HEK293 (cell line): Measurements from ENCODE around the gene NEURL1.

Experiments
- ELK4 ChIP-seq: IDR thresholded peaks from 2 replicates; pipeline ENCODE4 v1.6.1; 2011; ENCODE audit warnings: mild to moderate bottlenecking, low read depth, low read length, borderline replicate concordance
- FEZF1 ChIP-seq: fragments of 450-650 bp; formaldehyde crosslinking; IDR thresholded peaks from 2 replicates; pipeline ENCODE4 v1.5.1; 2016; ENCODE audit warnings: missing biosample characterization, missing genetic modification characterization
- GLI4 ChIP-seq: fragments of 450-650 bp; formaldehyde crosslinking; IDR thresholded peaks from 2 replicates; pipeline ENCODE4 v1.5.1; 2016; ENCODE audit warnings: missing biosample characterization, missing genetic modification characterization
- GLIS2 ChIP-seq: fragments of 450-650 bp; formaldehyde crosslinking; IDR thresholded peaks from 2 replicates; pipeline ENCODE4 v1.5.1; 2016; ENCODE audit warnings: missing biosample characterization, missing genetic modification characterization
- IKZF3 ChIP-seq: fragments of 450-650 bp; IDR thresholded peaks from 2 replicates; pipeline ENCODE4 v1.5.0; 2018; ENCODE audit warnings: missing biosample characterization, mild to moderate bottlenecking, missing genetic modification characterization, moderate library complexity
- KLF1 ChIP-seq: fragments of 450-650 bp; formaldehyde crosslinking; IDR thresholded peaks from 2 replicates; pipeline ENCODE4 v1.5.1; 2016; ENCODE audit warnings: missing biosample characterization, missing genetic modification characterization
- KLF16 ChIP-seq: fragments of 450-650 bp; formaldehyde crosslinking; IDR thresholded peaks from 2 replicates; pipeline ENCODE4 v1.5.1; 2017; ENCODE audit warnings: missing biosample characterization, missing genetic modification characterization
- PRDM4 ChIP-seq: fragments of 450-650 bp; formaldehyde crosslinking; IDR thresholded peaks from 2 replicates; pipeline ENCODE4 v1.5.1; 2017; ENCODE audit warnings: missing biosample characterization, missing genetic modification characterization
- ZBTB17 ChIP-seq: fragments of 450-650 bp; formaldehyde crosslinking; IDR thresholded peaks from 2 replicates; pipeline ENCODE4 v1.5.1; 2016; ENCODE audit warnings: missing biosample characterization, missing genetic modification characterization
- ZBTB49 ChIP-seq: fragments of 450-650 bp; formaldehyde crosslinking; IDR thresholded peaks from 2 replicates; pipeline ENCODE4 v1.5.1; 2016; ENCODE audit warnings: missing biosample characterization, missing genetic modification characterization, low read depth
- ZEB2 ChIP-seq: fragments of 450-650 bp; formaldehyde crosslinking; IDR thresholded peaks from 2 replicates; pipeline ENCODE4 v1.5.1; 2016; ENCODE audit warnings: missing biosample characterization, missing genetic modification characterization
- ZFHX2 ChIP-seq: fragments of 450-650 bp; formaldehyde crosslinking; conservative IDR thresholded peaks from 2 replicates; pipeline ENCODE4 v1.5.1; 2016; ENCODE audit warnings: missing biosample characterization, missing genetic modification characterization
- ZIC2 ChIP-seq: fragments of 450-650 bp; formaldehyde crosslinking; IDR thresholded peaks from 2 replicates; pipeline ENCODE4 v1.5.1; 2016; ENCODE audit warnings: missing biosample characterization, missing genetic modification characterization
- ZNF184 ChIP-seq: fragments of 450-650 bp; IDR thresholded peaks from 2 replicates; pipeline ENCODE4 v1.5.1; 2018; ENCODE audit warnings: missing biosample characterization, mild to moderate bottlenecking, missing genetic modification characterization
- ZNF239 ChIP-seq: fragments of 450-650 bp; formaldehyde crosslinking; IDR thresholded peaks from 2 replicates; pipeline ENCODE4 v1.5.1; 2016; ENCODE audit warnings: missing biosample characterization, missing genetic modification characterization
- ZNF324 ChIP-seq: fragments of 450-650 bp; formaldehyde crosslinking; IDR thresholded peaks from 2 replicates; pipeline ENCODE4 v1.5.1; 2016; ENCODE audit warnings: missing biosample characterization, missing genetic modification characterization
- ZNF423 ChIP-seq: fragments of 450-650 bp; formaldehyde crosslinking; IDR thresholded peaks from 2 replicates; pipeline ENCODE4 v1.5.1; 2016; ENCODE audit warnings: missing biosample characterization, missing genetic modification characterization
- ZNF555 ChIP-seq: fragments of 450-650 bp; formaldehyde crosslinking; conservative IDR thresholded peaks from 2 replicates; pipeline ENCODE4 v1.5.1; 2017; ENCODE audit warnings: missing biosample characterization, mild to moderate bottlenecking, missing genetic modification characterization, inconsistent platforms
- ZNF610 ChIP-seq: fragments of 450-650 bp; formaldehyde crosslinking; IDR thresholded peaks from 2 replicates; pipeline ENCODE4 v1.5.1; 2016; ENCODE audit warnings: missing biosample characterization, missing genetic modification characterization, borderline replicate concordance
- ZNF621 ChIP-seq: fragments of 450-650 bp; formaldehyde crosslinking; IDR thresholded peaks from 2 replicates; pipeline ENCODE4 v1.5.1; 2017; ENCODE audit warnings: missing biosample characterization, missing genetic modification characterization
- ZNF792 ChIP-seq: fragments of 450-650 bp; formaldehyde crosslinking; IDR thresholded peaks from 2 replicates; pipeline ENCODE4 v1.5.1; 2016; ENCODE audit warnings: missing biosample characterization, missing genetic modification characterization
- TF ChIP-seq, protein P1 (sequence below): fragments of 450-650 bp; formaldehyde crosslinking; IDR thresholded peaks from 2 replicates; pipeline ENCODE4 v1.5.1; 2017; ENCODE audit warnings: missing biosample characterization, missing genetic modification characterization
- TF ChIP-seq, protein P2 (sequence below): fragments of 450-650 bp; formaldehyde crosslinking; IDR thresholded peaks from 2 replicates; pipeline ENCODE4 v1.5.1; 2016; ENCODE audit warnings: missing biosample characterization, missing genetic modification characterization
- TF ChIP-seq, protein P3 (sequence below): sonication (generic); formaldehyde crosslinking; IDR thresholded peaks from 2 replicates; pipeline ENCODE4 v1.8.1; 2022; ENCODE audit warnings: mild to moderate bottlenecking, moderate library complexity, missing genetic modification reagents
- TF ChIP-seq, protein P4 (sequence below): fragments of 450-650 bp; IDR thresholded peaks from 2 replicates; pipeline ENCODE4 v1.5.1; 2018; ENCODE audit warnings: missing biosample characterization, missing genetic modification characterization
- TF ChIP-seq, protein P5 (sequence below): fragments of 450-650 bp; formaldehyde crosslinking; IDR thresholded peaks from 2 replicates; pipeline ENCODE4 v1.5.1; 2017; ENCODE audit warnings: missing biosample characterization, missing genetic modification characterization

The NEURL1 gene

DNA sequence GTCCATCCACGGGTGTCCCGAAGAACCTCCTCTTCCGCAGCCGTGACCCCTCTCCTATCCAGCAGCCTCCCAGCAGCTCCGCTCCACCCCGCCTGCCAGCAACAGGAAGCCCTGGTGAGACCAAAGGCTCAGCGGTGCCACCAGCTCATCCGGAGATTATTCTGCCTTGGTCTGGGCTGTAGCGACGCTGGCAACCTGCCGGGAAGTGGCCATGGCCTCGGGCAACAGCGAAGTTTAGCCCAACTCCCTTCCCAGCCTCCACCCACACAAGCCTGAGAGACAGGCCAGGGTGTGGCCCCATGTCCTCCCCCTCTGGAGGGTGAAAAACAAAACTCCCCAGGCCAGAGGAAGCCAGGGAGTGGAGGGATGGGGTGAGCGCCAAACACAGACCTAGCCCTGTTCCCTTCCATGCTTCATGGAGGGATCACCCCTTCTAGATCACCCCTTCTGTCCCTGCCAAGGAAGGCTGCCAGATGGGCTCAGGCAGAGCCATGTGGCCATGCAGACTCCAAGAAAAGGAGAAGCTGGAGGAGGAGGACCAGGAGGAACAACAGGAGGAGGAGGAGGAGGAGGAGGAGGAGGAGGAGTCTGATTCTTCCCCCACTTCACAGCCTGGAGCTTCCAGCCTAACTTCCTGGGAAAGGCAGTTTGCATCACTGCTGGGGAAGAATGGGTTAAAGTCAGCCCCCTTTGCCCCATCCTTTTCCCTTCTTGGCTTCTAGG, 42.3 kb upstream of the NEURL1 start (continued):
- TF ChIP-seq, protein P1, sequence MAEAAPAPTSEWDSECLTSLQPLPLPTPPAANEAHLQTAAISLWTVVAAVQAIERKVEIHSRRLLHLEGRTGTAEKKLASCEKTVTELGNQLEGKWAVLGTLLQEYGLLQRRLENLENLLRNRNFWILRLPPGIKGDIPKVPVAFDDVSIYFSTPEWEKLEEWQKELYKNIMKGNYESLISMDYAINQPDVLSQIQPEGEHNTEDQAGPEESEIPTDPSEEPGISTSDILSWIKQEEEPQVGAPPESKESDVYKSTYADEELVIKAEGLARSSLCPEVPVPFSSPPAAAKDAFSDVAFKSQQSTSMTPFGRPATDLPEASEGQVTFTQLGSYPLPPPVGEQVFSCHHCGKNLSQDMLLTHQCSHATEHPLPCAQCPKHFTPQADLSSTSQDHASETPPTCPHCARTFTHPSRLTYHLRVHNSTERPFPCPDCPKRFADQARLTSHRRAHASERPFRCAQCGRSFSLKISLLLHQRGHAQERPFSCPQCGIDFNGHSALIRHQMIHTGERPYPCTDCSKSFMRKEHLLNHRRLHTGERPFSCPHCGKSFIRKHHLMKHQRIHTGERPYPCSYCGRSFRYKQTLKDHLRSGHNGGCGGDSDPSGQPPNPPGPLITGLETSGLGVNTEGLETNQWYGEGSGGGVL, result peak; percentile 27; the same call in 1 of the 2 replicates
- TF ChIP-seq ZBTB49 (tag by site-specific recombination) (no peak), ZNF239 (tag by site-specific recombination) (no peak), ZEB2 (no peak), ZNF792 (tag by site-specific recombination) (no peak), ZIC2 (tag by site-specific recombination) (peak; percentile 93), KLF1 (tag by site-specific recombination) (peak; percentile 78), IKZF3 (0 out of 2 replicates have a peak, but pooled peaks have one; percentile 36), ELK4 (no peak), ZNF184 (tag by site-specific recombination) (no peak), GLIS2 (tag by site-specific recombination) (peak; percentile 23; the same call in 1 of the 2 replicates), PRDM4 (no peak), ZBTB17 (tag by site-specific recombination) (0 out of 2 replicates have a peak, but pooled peaks have one; percentile 31), ZNF621 (tag by site-specific recombination) (no peak), ZNF555 (no peak), ZNF324 (tag by site-specific recombination) (no peak), FEZF1 (tag by site-specific recombination) (no peak), ZFHX2 (tag by site-specific recombination) (peak; percentile 86), KLF16 (tag by site-specific recombination) (no peak), ZNF610 (no peak), GLI4 (tag by site-specific recombination) (no peak), ZNF423 (tag by site-specific recombination) (no peak)
- TF ChIP-seq, protein P2, sequence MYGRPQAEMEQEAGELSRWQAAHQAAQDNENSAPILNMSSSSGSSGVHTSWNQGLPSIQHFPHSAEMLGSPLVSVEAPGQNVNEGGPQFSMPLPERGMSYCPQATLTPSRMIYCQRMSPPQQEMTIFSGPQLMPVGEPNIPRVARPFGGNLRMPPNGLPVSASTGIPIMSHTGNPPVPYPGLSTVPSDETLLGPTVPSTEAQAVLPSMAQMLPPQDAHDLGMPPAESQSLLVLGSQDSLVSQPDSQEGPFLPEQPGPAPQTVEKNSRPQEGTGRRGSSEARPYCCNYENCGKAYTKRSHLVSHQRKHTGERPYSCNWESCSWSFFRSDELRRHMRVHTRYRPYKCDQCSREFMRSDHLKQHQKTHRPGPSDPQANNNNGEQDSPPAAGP, result peak; percentile 50; the same call in 1 of the 2 replicates
- TF ChIP-seq, protein P3, sequence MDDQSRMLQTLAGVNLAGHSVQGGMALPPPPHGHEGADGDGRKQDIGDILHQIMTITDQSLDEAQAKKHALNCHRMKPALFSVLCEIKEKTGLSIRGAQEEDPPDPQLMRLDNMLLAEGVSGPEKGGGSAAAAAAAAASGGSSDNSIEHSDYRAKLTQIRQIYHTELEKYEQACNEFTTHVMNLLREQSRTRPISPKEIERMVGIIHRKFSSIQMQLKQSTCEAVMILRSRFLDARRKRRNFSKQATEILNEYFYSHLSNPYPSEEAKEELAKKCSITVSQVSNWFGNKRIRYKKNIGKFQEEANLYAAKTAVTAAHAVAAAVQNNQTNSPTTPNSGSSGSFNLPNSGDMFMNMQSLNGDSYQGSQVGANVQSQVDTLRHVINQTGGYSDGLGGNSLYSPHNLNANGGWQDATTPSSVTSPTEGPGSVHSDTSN, result no peak
- TF ChIP-seq, protein P4, sequence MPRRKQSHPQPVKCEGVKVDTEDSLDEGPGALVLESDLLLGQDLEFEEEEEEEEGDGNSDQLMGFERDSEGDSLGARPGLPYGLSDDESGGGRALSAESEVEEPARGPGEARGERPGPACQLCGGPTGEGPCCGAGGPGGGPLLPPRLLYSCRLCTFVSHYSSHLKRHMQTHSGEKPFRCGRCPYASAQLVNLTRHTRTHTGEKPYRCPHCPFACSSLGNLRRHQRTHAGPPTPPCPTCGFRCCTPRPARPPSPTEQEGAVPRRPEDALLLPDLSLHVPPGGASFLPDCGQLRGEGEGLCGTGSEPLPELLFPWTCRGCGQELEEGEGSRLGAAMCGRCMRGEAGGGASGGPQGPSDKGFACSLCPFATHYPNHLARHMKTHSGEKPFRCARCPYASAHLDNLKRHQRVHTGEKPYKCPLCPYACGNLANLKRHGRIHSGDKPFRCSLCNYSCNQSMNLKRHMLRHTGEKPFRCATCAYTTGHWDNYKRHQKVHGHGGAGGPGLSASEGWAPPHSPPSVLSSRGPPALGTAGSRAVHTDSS, result peak; percentile 67
- TF ChIP-seq, protein P5, sequence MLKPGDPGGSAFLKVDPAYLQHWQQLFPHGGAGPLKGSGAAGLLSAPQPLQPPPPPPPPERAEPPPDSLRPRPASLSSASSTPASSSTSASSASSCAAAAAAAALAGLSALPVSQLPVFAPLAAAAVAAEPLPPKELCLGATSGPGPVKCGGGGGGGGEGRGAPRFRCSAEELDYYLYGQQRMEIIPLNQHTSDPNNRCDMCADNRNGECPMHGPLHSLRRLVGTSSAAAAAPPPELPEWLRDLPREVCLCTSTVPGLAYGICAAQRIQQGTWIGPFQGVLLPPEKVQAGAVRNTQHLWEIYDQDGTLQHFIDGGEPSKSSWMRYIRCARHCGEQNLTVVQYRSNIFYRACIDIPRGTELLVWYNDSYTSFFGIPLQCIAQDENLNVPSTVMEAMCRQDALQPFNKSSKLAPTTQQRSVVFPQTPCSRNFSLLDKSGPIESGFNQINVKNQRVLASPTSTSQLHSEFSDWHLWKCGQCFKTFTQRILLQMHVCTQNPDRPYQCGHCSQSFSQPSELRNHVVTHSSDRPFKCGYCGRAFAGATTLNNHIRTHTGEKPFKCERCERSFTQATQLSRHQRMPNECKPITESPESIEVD (tag by site-specific recombination), result no peak
